K562 treated with DMSO at 1 percent for 12 hours (cell line): ENCODE results near the gene UPF2. TPM values are rescaled to one million over a fixed set of nuclear protein-coding genes. Genes with fewer than 3 reads are reported as not detected.

Experiments
- total RNA-seq: library from RNA; unstranded; fragments of 300-600 nt; gene quantifications from 2 replicates; pipeline ENCODE4 v1.2.3, GENCODE V29; 2022; ENCODE audit not compliant: insufficient read depth

UPF2 gene
- total RNA-seq: 6.9 and 18.8 TPM in 2 replicates

GRCh38 chr10:12042797-12043651, at the start of gene UPF2:
Gene UPF2, minus strand, starts transcription at chr10:12042809. Its CDS starts 7,386 bp downstream, at chr10:12035423.

GRCh38 chr10:12068449-12069269, 26.1 kb upstream of the UPF2 start, which contains the start of gene DHTKD1:
Gene DHTKD1, plus strand, starts transcription at chr10:12068954. Its CDS starts 80 bp downstream, at chr10:12069034.

Other genes starting within 250 kb of the UPF2 start
- gene PROSER2, start 219.5 kb downstream of the UPF2 start, total RNA-seq: 4.7 and 5.6 TPM in 2 replicates
- 4.6 and 14.2 TPM in 2 replicates for gene DHTKD1, start 26.1 kb upstream of the UPF2 start, total RNA-seq
- 1.6 and 10.1 TPM in 2 replicates for gene SEC61A2, start 86.9 kb upstream of the UPF2 start, total RNA-seq
- gene NUDT5, start 153.1 kb upstream of the UPF2 start, total RNA-seq: 69.6 and 90.9 TPM in 2 replicates
- 80.8 and 95.9 TPM in 2 replicates for gene CDC123, start 153.4 kb upstream of the UPF2 start, total RNA-seq